Measurements from ENCODE around the gene CARMIL1.

The CARMIL1 gene

GRCh38 chr6:25311331-25311840 lies 32.2 kb downstream of the CARMIL1 start:
- DNase-seq (ENCODE audit: low read depth): no peak

GRCh38 chr6:25312034-25312620 lies 33.0 kb downstream of the CARMIL1 start:
- no peak for DNase-seq (ENCODE audit: low read depth)

GRCh38 chr6:25312703-25313102 lies 33.5 kb downstream of the CARMIL1 start:
- DNase-seq (ENCODE audit: low read depth): no peak

- DNase-seq (ENCODE audit: low read depth): no peak
Measured at GRCh38 chr6:25314509-25315175, 35.5 kb downstream of the CARMIL1 start.

- no peak for DNase-seq (ENCODE audit: low read depth)
Measured at GRCh38 chr6:25315194-25316177, 36.3 kb downstream of the CARMIL1 start.

GRCh38 chr6:25316626-25317025 lies 37.5 kb downstream of the CARMIL1 start:
- DNase-seq (ENCODE audit: low read depth): no peak

- DNase-seq (ENCODE audit: low read depth): no peak
Measured at GRCh38 chr6:25318589-25318988, 39.4 kb downstream of the CARMIL1 start.

GRCh38 chr6:25320459-25320858 lies 41.3 kb downstream of the CARMIL1 start:
- no peak for DNase-seq (ENCODE audit: low read depth)

GRCh38 chr6:25322692-25323091 lies 43.5 kb downstream of the CARMIL1 start:
- no peak for DNase-seq (ENCODE audit: low read depth)

GRCh38 chr6:25324066-25324762 lies 45.0 kb downstream of the CARMIL1 start:
- no peak for DNase-seq (ENCODE audit: low read depth)

- no peak for DNase-seq (ENCODE audit: low read depth)
Measured at GRCh38 chr6:25326126-25326525, 47.0 kb downstream of the CARMIL1 start.

- no peak for DNase-seq (ENCODE audit: low read depth)
Measured at GRCh38 chr6:25326960-25327359, 47.8 kb downstream of the CARMIL1 start.

GRCh38 chr6:25327432-25327831 lies 48.3 kb downstream of the CARMIL1 start:
- DNase-seq (ENCODE audit: low read depth): no peak

GRCh38 chr6:25329161-25329817 lies 50.1 kb downstream of the CARMIL1 start:
- DNase-seq (ENCODE audit: low read depth): no peak

- DNase-seq (ENCODE audit: low read depth): no peak
Measured at GRCh38 chr6:25329982-25330381, 50.8 kb downstream of the CARMIL1 start.

GRCh38 chr6:25330796-25331685 lies 51.9 kb downstream of the CARMIL1 start:
- no peak for DNase-seq (ENCODE audit: low read depth)

GRCh38 chr6:25332165-25332564 lies 53.0 kb downstream of the CARMIL1 start:
- no peak for DNase-seq (ENCODE audit: low read depth)

- DNase-seq (ENCODE audit: low read depth): no peak
Measured at GRCh38 chr6:25332655-25333071, 53.5 kb downstream of the CARMIL1 start.

GRCh38 chr6:25333471-25333870 lies 54.3 kb downstream of the CARMIL1 start:
- DNase-seq (ENCODE audit: low read depth): no peak

- DNase-seq (ENCODE audit: low read depth): no peak
Measured at GRCh38 chr6:25334793-25335192, 55.6 kb downstream of the CARMIL1 start.

Measured in stimulated activated CD8-positive, alpha-beta memory T cell treated with anti-CD3 and anti-CD28 coated beads, Interleukin-4, amount 100 ng/mL, for 24 hours (primary cell).